K562 (cell line): Measurements from ENCODE around the gene HSDL2. TPM values are rescaled to one million over a fixed set of nuclear protein-coding genes. Genes with fewer than 3 reads are reported as not detected.

ENCODE experiments used
- CC2D1A ChIP-seq: fragments of 450-650 bp; IDR thresholded peaks from 2 replicates; pipeline ENCODE4 v1.6.1; 2017; ENCODE audit warnings: mild to moderate bottlenecking
- E4F1 ChIP-seq: fragments of 250-450 bp; sonication (Bioruptor Pico); IDR thresholded peaks from 2 replicates; pipeline ENCODE4 v1.5.0; 2021; ENCODE audit warnings: mild to moderate bottlenecking, borderline replicate concordance
- EP400 ChIP-seq: fragments of 450-650 bp; IDR thresholded peaks from 2 replicates; pipeline ENCODE4 v1.6.1; 2017; ENCODE audit warnings: antibody characterized with exemption, mild to moderate bottlenecking, moderate library complexity
- EZH2 ChIP-seq: IDR thresholded peaks from 2 replicates; pipeline ENCODE4 v1.6.1; 2012; ENCODE audit warnings: low read depth, mild to moderate bottlenecking, inconsistent platforms, low read length, borderline replicate concordance
- HSF4 ChIP-seq: fragments of 250-450 bp; sonication (Bioruptor Pico); IDR thresholded peaks from 2 replicates; pipeline ENCODE4 v2.1.2; 2022; ENCODE audit warnings: mild to moderate bottlenecking, moderate library complexity, borderline replicate concordance
- MTA1 ChIP-seq: fragments of 450-650 bp; IDR thresholded peaks from 2 replicates; pipeline ENCODE4 v1.6.1; 2017; ENCODE audit warnings: borderline replicate concordance
- MTA3 ChIP-seq: fragments of 450-650 bp; formaldehyde crosslinking; IDR thresholded peaks from 2 replicates; pipeline ENCODE4 v1.6.1; 2017; ENCODE audit warnings: mild to moderate bottlenecking, borderline replicate concordance
- NFIC ChIP-seq: fragments of 450-650 bp; IDR thresholded peaks from 2 replicates; pipeline ENCODE4 v1.6.1; 2017; ENCODE audit warnings: mild to moderate bottlenecking, inconsistent platforms
- NR2C2 ChIP-seq, 2 experiments: fragments of 200-800 bp in 1 of 2; sonication (Bioruptor generic) in 1 of 2; sonication (generic) in 1 of 2; formaldehyde crosslinking in 1 of 2; IDR thresholded peaks; 2 replicates each; pipeline versions ENCODE4 v1.6.1 to v1.8.0; 2016 to 2022; ENCODE audit warnings: mild to moderate bottlenecking in 1 of 2, missing compliant biosample characterization in 1 of 2, missing genetic modification characterization in 1 of 2, missing genetic modification reagents in 1 of 2
- POLR2A ChIP-seq: fragments of 450-650 bp; conservative IDR thresholded peaks from 2 replicates; pipeline ENCODE4 v1.6.1; 2016
- RREB1 ChIP-seq: fragments of 250-450 bp; sonication (Bioruptor Pico); IDR thresholded peaks from 2 replicates; pipeline ENCODE4 v1.4.0; 2020
- TAF9B ChIP-seq: fragments of 450-650 bp; IDR thresholded peaks from 2 replicates; pipeline ENCODE4 v1.6.1; 2018; ENCODE audit warnings: mild to moderate bottlenecking; ENCODE audit not compliant: partially characterized antibody
- TBP ChIP-seq: optimal IDR thresholded peaks from 2 replicates; pipeline ENCODE3; 2011; ENCODE audit warnings: low read depth, low read length, improper control_type of control experiment
- TCF7 ChIP-seq: sonication (generic); IDR thresholded peaks from 2 replicates; pipeline ENCODE4 v1.6.1; 2016; ENCODE audit warnings: antibody characterized with exemption, borderline replicate concordance
- XRCC5 ChIP-seq: fragments of 200-400 bp; formaldehyde crosslinking; IDR thresholded peaks from 2 replicates; pipeline ENCODE4 v1.6.1; 2017; ENCODE audit warnings: low read depth, mild to moderate bottlenecking, low read length
- ZBTB33 ChIP-seq: sonication (generic); formaldehyde crosslinking; IDR thresholded peaks from 2 replicates; pipeline ENCODE4 v1.8.1; 2023; ENCODE audit warnings: mild to moderate bottlenecking, missing genetic modification reagents
- ZKSCAN1 ChIP-seq: fragments of 150-350 bp; IDR thresholded peaks from 2 replicates; pipeline ENCODE4 v1.6.1; 2016; ENCODE audit warnings: low read depth, low read length
- ZNF316 ChIP-seq: fragments of 450-650 bp; IDR thresholded peaks from 2 replicates; pipeline ENCODE4 v1.6.1; 2016
- ZNF77 ChIP-seq: fragments of 250-450 bp; sonication (Bioruptor Pico); IDR thresholded peaks from 2 replicates; pipeline ENCODE4 v1.5.0; 2020
- polyA plus RNA-seq, 8 experiments: library from polyadenylated mRNA; depleted of rRNA in 4 of 8; stranded (reverse) in 5 of 8; unstranded in 3 of 8; fragments of >200 nt; fragmentation: Nextera tagmentation in 2 of 8; fragmentation: Illumina TruSeq in 1 of 8; extraction: Ambion mirVana in 2 of 8; extraction: Trizol in 1 of 8; gene quantifications; 2 replicates each; pipeline versions ENCODE4 v1.2.1 to v1.2.3, GENCODE V29; 2011 to 2014; ENCODE audit warnings: inconsistent platforms in 1 of 8, missing spikeins in 1 of 8
- total RNA-seq, 7 experiments: library from RNA; depleted of rRNA in 6 of 7; stranded (reverse); fragments of >200 nt in 6 of 7; fragmentation: Illumina TruSeq in 2 of 7; extraction: Trizol in 2 of 7; gene quantifications; 2 replicates each; pipeline versions ENCODE4 v1.2.1 to v1.2.3, GENCODE V29; 2011 to 2021; ENCODE audit warnings: low replicate concordance in 1 of 7

The HSDL2 gene
- total and polyA plus RNA-seq, 9 of the 15 experiments (the other 6 are each of a cell fraction or from before 2014, with no cell fraction given) = 22.8 to 74.1 (median 35.6) TPM

DNA sequence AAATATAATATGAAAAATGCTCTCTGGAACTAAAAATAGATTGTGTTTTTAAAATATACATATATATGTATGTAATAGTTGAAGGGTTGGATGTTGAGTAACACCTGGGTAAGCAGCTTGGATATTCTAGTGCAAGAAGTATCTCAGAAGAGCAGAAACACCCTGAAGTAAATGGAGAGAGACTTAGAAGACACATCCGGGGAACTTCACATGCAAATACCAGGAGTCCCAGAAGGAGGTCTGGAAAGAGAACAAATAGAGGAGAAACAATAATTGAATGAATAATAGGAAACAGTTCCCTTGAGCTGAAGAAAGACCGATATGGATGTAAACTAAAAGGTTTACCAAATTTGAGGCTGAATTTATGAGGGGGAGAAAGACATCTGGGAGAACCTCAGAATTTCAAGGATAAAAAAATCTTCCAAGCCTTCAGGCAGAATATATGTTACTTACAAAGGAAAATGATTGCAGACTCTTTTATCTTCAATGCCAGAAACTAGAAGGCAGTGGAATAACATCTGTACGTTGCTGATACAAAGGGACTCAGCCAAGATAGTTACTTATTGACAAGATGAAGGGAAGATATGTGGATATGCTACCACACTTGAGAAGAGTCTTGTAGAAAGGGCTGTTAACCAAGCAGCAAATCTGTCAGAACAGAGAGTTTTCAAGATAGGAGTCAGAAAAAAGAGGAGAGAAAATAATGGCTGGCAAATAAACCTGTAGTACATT lies 42.7 kb downstream of the HSDL2 start (continued):
- TF ChIP-seq EP400 (peak; percentile 60), MTA3 (peak; percentile 87), ZKSCAN1 (no peak), NFIC (peak; percentile 95), NR2C2 (CRISPR knock-in tag; IDR thresholded peaks at IDR 0.05) (no peak), NR2C2 (tag; IDR thresholded peaks at IDR 0.05) (no peak), TCF7 (peak; percentile 79; the same call in 1 of the 2 replicates), MTA1 (peak; percentile 96), ZBTB33 (CRISPR knock-in tag) (no peak), XRCC5 (no peak), RREB1 (CRISPR knock-in tag) (no peak), ZNF77 (CRISPR knock-in tag) (no peak), POLR2A (no peak), EZH2 (peak; percentile 81; the same call in 1 of the 2 replicates), TAF9B (peak; percentile 52), E4F1 (CRISPR knock-in tag) (0 out of 2 replicates have a peak, but pooled peaks have one; percentile 19), HSF4 (CRISPR knock-in tag) (no peak), TBP (no peak), CC2D1A (peak; percentile 98), ZNF316 (no peak)
